ENCODE data around the gene MRPS12.
A peak's percentile ranks its signal among the peaks of the same experiment; 100 is the strongest.
"Not testable (repeated sequence)": the region's sequence is repeated elsewhere in the genome, so short reads cannot be mapped to it uniquely, and the experiment has no call there.

Gene MRPS12

GRCh38 chr19:38930776-38931520 is at the start of gene MRPS12:
TSS of gene MRPS12 (plus strand) at chr19:38930944. CDS start at chr19:38931295, 351 bp downstream.
- peak; percentile 99 for DNase-seq (ENCODE audit: low spot score)

GRCh38 chr19:38883286-38883685 is 47.5 kb upstream of the MRPS12 start:
- no peak for DNase-seq (ENCODE audit: low spot score)

DNA sequence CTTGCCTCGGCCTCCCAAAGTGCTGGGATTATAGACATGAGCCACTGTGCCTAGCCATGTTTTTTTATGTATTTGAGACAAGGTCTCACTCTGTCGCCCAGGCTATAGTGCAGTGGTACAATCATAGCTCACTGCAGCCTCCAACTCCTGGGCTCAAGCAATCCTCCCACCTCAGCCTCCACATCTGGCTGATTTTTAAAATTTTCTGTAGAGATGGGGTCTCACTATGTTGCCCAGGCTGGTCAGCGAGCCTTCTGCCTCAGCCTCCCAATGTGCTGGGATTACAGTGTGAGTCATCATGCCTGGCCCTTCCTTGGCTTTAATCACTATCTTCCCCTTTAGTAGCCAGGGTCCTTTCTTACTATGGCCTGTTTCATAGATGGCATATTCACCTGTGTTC is 46.1 kb upstream of the MRPS12 start:
- not testable (repeated sequence) for DNase-seq (ENCODE audit: low spot score)

- no peak for DNase-seq (ENCODE audit: low spot score)
These were observed 41.9 kb upstream of the MRPS12 start for GRCh38 chr19:38888876-38889275.

DNA sequence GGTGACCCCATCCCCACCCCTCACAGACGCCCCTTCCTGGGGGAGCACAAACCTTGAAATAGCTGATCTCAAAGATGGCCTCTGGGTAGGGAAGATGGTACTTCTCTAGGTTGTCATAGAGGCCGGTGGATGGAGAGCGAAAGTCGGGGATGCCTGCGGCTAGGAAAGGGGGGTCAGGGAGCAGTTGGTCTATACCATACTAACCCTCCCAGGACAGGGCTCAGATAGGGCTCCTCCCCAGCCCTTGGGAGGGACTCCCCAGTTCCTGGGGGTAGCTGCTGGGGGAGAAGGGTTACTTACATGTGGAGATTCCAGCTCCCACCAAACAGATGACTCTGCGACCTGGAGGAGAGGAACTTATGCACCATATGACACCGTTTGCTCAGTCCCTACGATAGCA is 40.9 kb upstream of the MRPS12 start:
- no peak for DNase-seq (ENCODE audit: low spot score)

DNA sequence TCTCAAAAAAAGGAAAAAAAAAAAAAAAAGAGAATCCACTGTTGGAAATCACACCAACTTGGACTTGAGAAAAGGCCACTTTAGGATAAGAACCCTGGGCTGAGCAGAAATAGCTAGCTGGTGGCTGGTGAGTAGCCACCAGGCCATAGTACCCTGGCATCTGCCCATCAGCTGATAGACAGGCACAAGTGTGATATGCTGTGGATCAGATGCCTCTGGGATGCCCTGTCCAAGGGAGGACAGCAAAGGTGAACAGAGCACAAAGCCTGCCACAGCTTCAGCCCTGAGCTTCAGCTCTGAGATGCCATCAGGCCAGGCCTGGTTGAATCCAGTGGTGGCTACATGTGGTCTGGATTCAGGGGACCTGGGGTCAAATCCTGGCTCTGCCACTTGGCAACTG is 40.1 kb upstream of the MRPS12 start:
- DNase-seq (ENCODE audit: low spot score): no peak

DNA sequence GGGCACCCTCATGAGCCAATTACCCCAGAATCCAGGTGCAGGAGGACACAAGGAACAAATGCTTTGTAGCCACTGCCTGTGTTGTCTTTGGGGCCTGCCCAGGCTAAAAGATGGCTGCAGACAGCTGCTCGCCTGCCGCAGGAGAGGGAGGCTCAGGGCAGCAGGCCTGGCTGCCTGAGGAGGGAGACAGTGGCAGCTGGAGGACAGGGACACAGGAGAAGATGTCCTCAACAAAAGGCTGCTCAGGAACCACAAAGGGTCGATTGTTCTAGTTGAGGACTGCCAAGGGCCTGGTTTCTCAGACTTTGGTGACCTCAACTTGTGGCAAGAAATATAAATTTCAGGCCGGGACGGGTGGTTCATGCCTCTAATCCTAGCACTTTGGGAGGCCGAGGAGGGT is 39.0 kb upstream of the MRPS12 start:
- peak; percentile 91 for DNase-seq (ENCODE audit: low spot score)

- DNase-seq (ENCODE audit: low spot score): no peak
These were observed 37.9 kb upstream of the MRPS12 start for GRCh38 chr19:38892841-38893240.

- no peak for DNase-seq (ENCODE audit: low spot score)
These were observed 37.4 kb upstream of the MRPS12 start for GRCh38 chr19:38893341-38893771.

- DNase-seq (ENCODE audit: low spot score): no peak
These were observed 35.8 kb upstream of the MRPS12 start for GRCh38 chr19:38894968-38895367.

GRCh38 chr19:38898788-38899446 is 31.8 kb upstream of the MRPS12 start:
- no peak for DNase-seq (ENCODE audit: low spot score)

DNA sequence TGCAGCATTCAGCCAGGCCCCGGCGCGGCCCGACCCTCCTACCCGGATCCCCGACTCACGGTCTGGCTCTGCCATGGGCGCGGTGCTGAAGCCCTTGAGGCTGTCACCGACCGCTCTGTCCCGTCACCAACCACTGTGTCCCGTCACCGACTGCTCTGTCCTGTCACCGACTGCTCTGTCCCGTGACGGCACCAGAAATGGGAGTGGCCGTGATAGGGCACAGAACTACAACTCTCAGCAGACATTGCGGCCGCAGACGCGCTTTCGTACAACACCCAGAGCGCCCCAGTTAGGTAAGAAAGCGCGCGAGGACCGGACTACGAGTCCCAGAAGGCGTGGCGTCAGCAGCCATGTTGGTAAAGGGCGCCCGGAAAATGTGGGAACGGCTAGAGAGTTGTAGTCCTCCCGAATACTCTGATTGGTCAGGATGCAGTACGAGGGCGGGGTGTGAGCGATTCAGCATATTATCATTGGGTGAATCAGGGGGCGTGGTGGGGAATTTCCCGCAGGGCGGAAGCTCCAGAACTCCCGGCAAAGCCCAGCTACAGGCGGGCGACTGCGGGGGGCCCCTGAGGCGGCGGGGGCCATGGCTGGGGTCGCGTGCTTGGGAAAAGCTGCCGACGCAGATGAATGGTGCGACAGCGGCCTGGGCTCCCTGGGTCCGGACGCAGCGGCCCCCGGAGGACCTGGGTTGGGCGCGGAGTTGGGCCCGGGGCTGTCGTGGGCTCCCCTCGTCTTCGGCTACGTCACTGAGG is 31.1 kb upstream of the MRPS12 start, which contains the start of the genes NFKBIB and SIRT2:
Gene NFKBIB (plus strand): TSS at position 523 of the 755 bp plus-strand sequence. CDS start 64 bp downstream, at position 587.
Gene SIRT2 (minus strand): TSS at position 172 of the 755 bp plus-strand sequence. CDS start 97 bp downstream, at position 75.
- peak; percentile 100 for DNase-seq (ENCODE audit: low spot score)

GRCh38 chr19:38900202-38900629 is 30.5 kb upstream of the MRPS12 start:
- peak; percentile 72 for DNase-seq (ENCODE audit: low spot score)

- no peak for DNase-seq (ENCODE audit: low spot score)
These were observed 30.0 kb upstream of the MRPS12 start for GRCh38 chr19:38900743-38901190.

DNA sequence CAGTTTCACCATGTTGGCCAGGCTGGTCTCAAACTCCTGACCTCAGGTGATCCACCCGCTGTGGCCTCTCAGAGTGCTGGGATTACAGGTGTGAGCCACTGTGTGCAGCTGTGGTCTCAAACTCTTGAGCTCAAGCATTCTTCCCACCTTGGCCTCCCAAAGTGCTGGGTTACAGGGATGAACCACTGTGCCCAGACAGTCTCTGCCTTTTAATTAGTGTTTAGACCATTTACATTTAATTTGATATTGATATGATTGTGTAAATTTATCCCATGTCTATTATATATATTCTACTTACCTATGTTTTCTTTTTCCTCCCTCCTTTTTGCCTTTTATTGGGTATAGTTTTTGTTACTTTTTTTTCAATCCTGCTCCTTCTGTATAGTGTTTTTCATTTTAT is 29.1 kb upstream of the MRPS12 start:
- no peak for DNase-seq (ENCODE audit: low spot score)

DNA sequence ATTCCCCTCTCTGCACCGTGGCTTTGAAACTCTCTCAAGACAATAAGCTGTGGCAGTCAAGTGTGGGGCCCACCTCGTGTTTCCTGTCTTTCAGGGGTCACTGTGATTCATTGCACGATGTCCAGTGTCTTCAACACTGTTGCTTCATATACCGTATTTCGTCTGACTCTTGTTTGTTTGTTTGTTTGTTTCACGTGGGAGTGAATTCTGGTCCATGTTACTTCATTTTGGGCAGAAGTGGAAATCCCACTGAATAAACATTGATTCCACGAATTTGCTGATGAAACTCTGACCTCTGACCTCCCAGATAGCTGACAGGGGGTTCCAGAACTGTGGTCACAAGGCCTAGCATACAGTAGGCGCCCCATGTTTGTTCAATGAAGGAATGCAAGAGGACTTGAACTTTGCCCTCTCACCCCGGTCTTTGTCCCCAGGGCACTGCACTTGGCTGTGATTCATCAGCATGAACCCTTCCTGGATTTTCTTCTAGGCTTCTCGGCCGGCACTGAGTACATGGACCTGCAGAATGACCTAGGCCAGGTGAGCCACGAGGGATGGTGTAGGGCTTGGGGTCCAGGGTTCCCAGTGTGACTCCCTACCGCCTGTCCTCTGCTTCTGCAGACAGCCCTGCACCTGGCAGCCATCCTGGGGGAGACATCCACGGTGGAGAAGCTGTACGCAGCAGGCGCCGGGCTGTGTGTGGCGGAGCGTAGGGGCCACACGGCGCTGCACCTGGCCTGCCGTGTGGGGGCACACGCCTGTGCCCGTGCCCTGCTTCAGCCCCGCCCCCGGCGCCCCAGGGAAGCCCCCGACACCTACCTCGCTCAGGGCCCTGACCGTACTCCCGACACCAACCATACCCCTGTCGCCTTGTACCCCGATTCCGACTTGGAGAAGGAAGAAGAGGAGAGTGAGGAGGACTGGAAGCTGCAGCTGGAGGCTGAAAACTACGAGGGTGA is 25.9 kb upstream of the MRPS12 start:
- DNase-seq (ENCODE audit: low spot score): no peak

DNA sequence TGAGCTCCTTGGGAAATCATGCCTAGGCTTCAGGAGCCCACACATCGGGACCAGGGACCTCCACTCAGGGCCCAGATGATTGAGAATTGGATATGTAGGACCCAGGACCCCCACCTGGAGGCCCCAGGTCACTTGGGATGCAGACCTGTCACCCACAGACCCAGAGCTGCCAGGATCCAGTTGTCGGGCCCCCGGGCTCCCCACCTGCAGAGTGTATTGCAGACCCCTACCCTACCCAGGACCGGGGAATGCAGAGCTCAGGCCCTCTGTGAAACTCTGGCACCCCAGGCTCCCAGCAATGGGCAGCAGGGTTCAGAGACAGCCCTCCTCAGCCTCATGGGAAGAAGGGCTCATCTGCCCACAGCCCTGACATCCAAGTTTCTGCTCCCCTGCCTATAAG is 25.1 kb upstream of the MRPS12 start:
- no peak for DNase-seq (ENCODE audit: low spot score)

DNA sequence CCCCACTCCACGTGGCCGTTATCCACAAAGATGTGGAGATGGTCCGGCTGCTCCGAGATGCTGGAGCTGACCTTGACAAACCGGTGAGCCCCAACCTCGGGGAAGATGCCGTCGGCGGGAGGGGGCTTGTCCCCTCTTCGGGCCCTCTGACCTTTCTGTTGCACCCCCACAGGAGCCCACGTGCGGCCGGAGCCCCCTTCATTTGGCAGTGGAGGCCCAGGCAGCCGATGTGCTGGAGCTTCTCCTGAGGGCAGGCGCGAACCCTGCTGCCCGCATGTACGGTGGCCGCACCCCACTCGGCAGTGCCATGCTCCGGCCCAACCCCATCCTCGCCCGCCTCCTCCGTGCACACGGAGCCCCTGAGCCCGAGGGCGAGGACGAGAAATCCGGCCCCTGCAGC is 23.5 kb upstream of the MRPS12 start:
- DNase-seq (ENCODE audit: low spot score): no peak

GRCh38 chr19:38907670-38908069 is 23.1 kb upstream of the MRPS12 start:
- DNase-seq (ENCODE audit: low spot score): no peak

DNA sequence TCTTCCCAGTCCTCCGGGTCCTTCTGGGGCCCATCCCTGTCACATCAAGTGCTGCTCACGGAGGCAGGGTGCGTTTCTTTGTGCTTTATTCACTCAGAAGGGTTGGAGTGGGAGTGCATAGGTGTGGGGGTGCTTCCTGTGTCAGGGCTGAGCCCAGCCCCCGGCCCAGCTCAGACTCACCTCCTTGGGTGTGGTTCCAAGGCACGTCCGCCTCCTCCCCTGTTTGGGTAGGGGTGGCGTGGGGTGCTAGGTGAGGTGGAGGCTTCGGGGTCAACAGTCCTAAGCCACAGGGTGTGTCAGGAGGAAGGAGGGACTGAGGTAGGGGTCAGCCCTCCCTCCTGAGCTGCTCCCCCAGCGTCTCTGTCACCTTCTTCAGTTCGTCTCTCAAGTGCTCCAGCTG is 21.8 kb upstream of the MRPS12 start:
- DNase-seq (ENCODE audit: low spot score): no peak

DNA sequence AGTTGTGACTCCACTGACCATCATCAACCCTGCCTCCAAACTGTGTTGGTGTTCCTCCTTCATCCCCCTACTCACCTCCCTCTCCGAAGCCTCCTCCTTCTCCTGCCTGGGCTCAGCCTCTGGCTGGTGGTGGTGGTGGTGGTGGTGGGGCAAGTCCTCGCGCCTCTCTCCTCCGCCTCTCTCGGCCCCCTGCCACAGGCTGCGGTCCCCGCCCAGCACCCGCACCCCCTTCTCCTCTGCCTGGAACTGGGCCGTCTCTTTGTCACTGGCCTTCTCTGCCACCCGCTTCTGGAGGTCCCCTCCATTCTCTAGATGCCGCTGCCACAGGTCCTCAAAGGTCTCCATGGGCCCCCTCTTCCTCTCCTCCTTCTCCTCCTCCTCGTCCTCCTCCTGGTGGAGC is 20.3 kb upstream of the MRPS12 start:
- DNase-seq (ENCODE audit: low spot score): no peak
